ENCODE results near the gene CELSR1.

CELSR1 gene

DNA sequence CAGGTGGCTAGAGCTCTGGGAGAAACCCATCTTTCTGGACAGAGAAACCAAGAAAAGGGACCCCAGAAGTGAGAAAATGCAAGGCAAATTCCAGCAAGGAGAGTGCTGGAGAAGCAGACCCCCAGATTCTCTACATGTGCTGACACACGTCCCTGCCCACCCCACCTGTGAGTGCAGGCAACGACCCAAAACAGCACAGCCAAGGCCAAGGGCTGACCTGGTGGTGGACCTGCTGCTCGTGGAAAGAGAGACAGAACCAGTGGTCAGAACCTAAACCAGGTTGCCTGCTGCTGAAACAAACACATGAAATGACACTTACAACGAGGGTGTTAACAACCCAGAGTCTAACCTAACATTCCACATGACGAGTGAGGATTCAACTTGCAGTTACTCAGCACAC, 177.3 kb downstream of the CELSR1 start:
- no peak for DNase-seq

GRCh38 chr22:46359362-46359761, 178.1 kb downstream of the CELSR1 start:
- DNase-seq: no peak

DNA sequence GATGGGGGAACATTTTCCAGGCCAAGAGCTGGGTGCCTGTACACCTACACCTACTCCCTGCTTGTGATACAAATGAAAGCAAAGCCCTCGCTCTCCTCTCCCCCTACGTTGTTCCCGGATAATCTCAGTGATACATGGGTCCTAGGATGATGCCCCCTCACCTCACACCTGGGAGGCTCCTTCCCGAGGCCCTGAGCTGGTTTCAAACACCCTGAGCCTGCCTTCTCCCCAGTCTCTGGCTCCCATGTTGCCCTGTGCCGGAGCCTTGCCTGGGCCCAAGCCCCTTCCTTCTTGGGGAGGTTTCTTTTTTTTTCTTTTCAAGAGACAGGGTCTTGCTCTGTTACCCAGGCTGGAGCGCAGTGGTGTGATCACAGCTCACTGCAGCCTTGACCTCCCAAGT, 178.7 kb downstream of the CELSR1 start:
- DNase-seq: no peak

DNA sequence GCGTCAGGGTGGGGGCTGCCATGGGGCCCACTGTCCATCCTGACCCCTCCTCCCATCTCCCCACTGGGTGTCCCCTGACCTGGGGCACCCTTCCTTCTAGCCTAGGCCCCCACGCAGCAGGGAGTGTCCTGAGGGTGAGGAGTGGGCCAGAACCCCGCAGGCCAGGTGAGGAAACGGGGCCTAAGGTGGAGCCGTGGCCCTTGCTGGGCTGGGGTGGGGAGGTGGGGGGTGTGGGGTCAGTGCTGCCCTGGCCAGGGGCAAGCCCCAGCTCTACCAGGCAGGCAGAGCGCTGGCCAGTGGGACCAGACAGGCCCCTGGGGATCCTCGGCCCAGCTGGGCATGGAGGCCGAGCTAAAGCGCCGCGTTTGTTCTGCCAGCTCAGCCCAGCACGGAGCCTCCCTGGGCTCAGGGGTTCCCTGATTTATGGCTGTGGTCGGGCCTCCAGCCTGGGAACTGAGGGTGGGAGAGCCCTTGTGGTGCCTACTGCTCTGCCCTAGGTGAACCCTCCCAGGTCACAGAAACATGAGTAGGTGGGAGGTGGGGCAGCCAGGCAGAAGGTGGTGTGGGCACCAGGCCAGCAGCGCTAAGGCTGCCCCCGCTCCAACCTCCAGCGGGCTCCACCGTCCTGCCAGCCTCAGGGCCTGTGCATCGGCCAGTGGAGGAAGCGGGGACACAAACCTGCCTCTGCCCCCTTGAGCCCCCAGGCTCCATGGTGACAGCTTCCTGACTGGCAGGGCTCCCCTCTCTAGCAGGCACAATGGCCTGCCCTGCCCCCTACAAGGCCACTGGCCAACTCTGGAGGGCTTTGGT, 179.5 kb downstream of the CELSR1 start:
- no peak for DNase-seq

DNA sequence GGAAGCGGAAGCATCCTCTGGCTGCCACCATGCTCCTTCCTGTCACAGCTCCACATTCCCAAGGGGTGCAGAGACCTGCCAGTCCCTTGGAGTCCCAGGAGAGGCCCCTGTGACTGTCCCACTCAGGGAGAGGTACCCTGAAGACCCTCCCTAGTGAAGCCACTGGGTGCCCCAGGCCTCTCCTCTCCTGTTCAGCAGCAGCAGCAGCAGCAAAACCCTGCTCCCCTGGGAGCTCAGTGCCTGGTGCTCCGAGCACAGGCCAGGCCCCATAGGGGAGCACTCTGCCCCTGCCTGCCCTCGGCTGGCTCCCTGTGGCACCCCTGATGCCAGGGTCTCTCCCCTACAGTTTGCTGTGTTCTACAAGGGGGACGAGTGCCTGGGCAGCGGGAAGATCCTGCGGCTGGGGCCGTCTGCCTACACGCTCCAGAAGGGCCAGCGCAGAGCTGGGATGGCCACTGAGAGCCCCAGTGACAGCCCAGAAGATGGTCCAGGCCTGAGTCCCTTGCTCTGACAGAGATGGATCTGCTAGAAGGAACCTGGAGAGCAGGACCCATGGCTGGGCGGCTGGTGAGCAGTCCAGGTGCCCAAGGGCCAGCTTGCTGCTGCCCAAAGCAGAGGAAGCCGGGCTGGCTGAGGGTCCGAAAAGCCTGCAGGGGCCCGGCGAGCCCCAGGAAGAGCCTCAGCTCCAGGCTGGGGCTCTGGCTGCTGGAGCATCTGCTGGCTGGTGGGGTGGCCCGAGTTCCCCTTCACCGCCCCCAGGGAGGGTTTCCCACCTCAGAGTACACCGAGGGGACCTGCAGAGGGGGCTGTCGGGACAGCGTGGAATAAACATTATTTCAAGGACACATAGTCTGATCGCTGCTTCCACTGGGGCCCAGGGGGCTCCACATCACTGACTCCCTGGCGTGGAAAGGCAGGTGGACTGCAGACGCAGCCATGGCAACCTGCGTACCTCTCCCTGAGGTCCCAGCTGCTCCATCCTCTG, 180.6 kb downstream of the CELSR1 start:
- DNase-seq: no peak

DNA sequence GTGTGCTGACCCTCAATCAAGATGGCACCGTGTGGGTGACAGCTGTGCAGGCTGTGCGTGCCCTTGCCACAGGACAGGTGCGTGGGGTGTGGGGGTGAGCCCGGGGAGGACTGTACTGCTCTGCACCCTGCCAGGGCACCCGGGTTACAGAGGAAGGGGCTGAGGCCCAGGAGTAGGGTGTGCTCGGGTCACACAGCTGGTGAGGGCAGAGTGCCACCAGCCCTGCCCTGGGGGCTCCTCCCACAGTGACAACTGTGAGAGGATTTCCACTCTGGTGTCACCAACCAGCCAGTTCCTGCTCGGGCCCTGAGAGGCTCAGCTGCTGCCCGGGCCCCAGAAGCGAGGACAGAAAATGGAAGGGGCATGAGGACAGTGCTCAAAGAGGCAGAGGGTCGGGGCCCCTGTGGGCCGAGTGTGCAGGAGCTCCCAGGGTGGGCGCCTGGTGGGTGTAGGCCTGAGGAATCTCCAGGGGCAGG, 181.4 kb downstream of the CELSR1 start:
- DNase-seq: no peak

- peak; percentile 34 for DNase-seq
These were observed 181.9 kb downstream of the CELSR1 start for GRCh38 chr22:46355369-46355995.

DNA sequence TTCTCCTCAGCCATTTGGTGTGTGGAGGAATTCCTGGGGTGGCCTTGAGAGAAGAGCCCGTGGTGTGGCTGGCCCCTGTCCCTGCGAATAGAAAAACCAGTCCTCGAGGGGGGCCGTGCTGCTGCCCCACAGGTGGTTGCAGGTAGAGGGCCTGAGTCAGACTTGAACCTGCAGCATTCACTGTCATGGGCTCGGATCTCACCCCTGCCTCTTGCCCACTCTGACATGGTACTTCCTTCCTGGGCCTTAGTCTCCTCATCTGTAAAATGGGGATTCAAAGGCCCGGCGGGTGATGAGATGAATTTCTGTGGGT, 182.5 kb downstream of the CELSR1 start:
- DNase-seq: no peak

DNA sequence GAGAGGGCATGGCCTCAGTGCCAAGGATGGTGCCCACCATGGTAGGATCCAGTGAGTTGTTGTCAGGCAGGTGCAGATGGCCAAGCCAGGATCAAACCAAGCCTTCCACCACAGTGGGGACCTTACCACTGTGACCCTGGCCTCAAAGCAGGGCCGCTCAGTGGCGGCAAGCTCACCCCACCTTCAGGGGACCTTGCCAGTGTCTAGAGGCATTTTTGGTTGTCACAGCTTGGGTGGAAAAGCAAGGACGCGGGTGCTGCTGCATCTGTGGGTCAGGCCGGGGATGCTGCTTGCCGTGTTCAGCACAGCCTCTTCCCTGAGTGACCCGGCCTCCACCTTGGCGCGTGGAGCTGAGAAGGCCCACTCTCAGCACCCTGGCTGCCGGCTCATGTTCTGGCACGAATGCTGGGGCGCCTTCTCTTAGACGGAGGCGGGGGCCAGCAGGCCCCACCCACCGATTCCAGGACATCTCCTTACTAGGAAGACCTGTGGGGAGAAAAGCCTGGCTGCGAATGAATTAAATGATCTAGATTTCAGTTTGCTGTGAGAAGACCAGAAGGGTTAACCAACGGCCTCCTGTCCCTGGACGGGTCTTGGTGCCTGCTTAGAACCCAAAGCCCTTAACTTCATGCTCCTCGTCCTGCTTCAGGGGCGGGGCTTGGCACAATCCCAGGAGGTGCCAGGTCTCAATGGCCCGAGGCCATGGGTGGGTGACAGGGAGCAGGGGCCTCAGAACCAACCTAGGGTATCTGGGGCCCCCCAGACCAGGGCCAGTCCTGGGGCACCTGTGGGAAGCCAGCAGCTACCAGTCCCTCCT, 183.0 kb downstream of the CELSR1 start:
- DNase-seq: no peak

DNA sequence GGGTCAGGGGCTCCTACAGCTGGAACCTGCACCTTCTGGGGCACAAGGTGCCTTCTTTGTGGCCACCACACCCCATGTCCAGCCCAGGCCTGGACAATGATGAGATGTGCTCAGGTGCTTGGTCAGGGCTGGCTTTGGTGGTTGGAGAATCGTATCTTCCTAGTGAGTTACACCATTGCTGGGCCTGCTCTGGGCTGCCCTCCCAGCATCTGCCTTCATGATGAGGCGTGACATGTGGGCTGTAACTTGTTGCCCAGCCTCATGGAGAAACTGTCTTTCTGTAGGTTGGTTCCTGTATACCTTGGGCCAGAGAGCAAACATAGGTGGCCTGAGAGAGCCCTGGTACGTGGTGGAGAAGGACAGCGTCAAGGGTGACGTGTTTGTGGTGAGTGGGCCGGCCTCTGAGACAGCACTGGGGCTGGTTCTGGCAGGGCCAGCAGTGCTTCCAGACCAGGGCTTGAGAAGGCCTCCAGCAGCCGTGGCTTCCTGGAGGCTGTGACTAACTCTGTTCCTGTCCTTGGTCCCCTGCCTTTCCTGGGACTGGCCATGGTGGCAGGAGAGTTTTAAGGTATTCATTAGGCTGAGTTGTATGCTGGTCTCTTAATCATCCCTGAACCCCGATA, 183.8 kb downstream of the CELSR1 start:
- no peak for DNase-seq

- DNase-seq: no peak
These were observed 184.6 kb downstream of the CELSR1 start for GRCh38 chr22:46352691-46353386.

GRCh38 chr22:46352276-46352675, 185.1 kb downstream of the CELSR1 start:
- DNase-seq: no peak

GRCh38 chr22:46351767-46352166, 185.7 kb downstream of the CELSR1 start:
- no peak for DNase-seq

DNA sequence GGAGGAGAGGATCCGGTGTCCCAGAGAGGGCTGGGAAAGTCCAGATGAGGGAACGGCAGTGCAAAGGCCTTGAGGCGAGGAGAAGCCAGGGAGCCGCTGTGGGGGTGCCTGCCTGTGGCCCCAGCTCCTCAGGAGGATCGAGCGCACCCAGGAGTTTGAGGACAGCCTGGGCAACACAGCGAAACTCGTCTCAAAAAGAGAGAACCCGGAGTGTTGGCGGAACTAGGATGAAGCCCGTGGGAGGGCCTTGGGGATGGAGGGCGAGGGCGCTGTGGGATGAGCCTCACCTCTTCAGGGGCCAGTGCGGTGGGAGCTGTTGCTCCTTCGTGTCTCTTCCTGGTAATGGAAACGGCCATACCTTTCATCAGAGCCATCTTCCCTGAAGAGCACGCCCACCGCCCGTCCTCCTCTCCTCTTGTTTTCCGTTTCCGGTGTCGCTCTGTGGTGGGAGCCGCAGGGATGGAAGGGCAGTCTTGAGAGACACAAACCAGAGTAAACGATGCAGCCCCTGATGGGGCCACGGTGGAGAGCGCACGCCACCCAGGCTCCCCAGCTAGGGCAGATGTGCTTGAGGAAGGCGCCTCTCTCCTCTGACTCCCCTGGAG, 186.2 kb downstream of the CELSR1 start:
- DNase-seq: no peak

DNA sequence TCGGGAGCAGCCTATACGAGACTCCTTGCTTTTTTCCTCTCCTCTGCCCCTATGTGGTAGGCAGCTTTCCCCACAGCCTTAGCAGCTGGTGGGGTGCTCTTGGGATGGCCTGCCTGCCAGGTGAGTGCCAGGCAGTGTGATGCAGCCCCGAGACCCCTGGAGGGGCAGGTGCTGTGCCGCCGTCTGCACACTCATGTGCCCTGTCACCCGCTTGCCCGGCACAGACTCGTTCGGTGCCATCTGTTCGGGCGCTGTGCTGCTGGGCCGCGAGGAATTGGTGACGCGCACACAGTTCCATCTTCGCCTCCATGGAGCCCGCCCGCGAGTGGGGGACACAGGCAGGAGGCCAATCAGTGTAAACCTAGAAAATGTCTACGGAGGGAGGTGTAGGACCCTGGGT, 186.8 kb downstream of the CELSR1 start:
- no peak for DNase-seq

GRCh38 chr22:46350121-46350520, 187.3 kb downstream of the CELSR1 start:
- DNase-seq: no peak

DNA sequence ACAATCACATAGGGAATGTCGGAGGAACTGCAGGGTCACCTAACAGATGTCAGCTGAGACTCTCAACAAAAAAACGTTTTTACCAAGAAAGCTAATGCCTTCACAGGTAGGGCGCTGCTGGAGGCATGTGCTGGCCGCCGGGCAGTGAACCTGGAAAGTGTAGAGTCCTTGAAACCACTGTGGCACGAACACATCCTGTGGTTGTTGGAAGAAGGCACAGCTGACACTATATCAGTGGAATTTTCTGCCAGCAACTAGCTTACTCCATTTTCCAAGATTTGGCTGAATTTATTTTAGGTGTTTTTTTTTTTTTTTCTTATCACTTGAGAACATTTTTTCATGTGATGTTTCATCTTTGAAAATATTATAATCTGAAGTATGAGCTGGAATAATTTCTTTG, 187.7 kb downstream of the CELSR1 start:
- DNase-seq: no peak

DNA sequence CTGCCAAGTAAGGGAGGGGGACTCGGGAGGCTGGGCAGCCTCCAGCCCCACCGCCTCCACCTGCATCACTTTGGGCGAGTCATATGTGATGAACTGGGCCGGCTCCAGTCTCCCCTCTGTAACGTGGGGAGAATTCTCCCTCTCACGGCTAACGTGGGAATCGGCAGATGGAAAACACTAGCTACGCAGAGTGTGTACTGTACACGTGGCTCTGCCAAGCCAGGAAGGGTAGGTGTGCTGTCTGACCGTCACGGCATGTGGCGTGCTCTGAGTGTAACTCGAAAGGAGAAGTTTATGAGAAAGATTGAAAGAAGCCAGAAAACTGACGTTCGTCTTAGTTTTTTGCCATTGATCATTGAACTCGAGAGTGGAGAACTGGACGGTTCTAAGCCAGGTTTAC, 188.2 kb downstream of the CELSR1 start:
- no peak for DNase-seq

GRCh38 chr22:46348099-46348695, 189.2 kb downstream of the CELSR1 start:
- no peak for DNase-seq

DNA sequence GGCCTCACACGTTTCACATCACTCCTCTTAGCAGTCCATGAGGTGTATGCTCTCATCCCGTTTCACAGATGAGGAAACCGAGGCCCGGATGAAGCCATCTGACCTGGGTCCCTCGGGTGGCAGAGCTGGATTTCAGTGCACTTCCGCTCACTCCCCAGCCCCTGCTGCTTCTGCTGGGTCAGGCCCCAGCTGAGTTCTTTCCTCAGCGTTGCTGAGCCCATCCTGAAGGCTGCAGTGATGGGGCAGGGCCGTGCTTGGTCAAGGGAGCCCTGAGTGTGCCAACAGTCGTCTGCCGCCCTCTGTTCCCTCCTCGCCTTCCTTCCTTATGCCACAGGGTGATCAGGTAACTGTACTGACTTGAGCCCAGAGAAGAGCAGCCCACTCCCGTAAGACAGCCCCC, 189.8 kb downstream of the CELSR1 start:
- DNase-seq: no peak

Data from effector CD4-positive, alpha-beta T cell (primary cell).